Activated T-helper 1 cell treated with anti-CD3 and anti-CD28 coated beads, Interleukin-12 subunit alpha, Interleukin-12 subunit beta, Interleukin-2, Interleukin-4 antibody, amounts not matched to agents 30 ng/mL and 10 ng/mL and 1 ng/mL, durations not matched to agents 14 hours and 24 hours and 36 hours (primary cell): ENCODE measurements around the gene PPP2R5E. TPM values are rescaled to one million over a fixed set of nuclear protein-coding genes. Genes with fewer than 3 reads are reported as not detected.

Source experiments
- DNase-seq: peaks from one replicate; pipeline ENCODE4 v3.0.0; 2021; ENCODE audit warnings: low spot score
- H3K27ac Mint-ChIP-seq: one replicate; pipeline ENCODE4 v1.8.0; 2021; ENCODE audit warnings: mild to moderate bottlenecking, mixed read lengths
- H3K27me3 Mint-ChIP-seq: one replicate; pipeline ENCODE4 v1.8.0; 2022; ENCODE audit warnings: mild to moderate bottlenecking, moderate library complexity, mixed read lengths; ENCODE audit not compliant: insufficient read depth
- H3K36me3 Mint-ChIP-seq: one replicate; pipeline ENCODE4 v1.8.0; 2021; ENCODE audit warnings: low read depth, mixed read lengths
- H3K4me1 Mint-ChIP-seq: one replicate; pipeline ENCODE4 v1.8.0; 2021; ENCODE audit warnings: low read depth, mixed read lengths
- H3K4me3 Mint-ChIP-seq: one replicate; pipeline ENCODE4 v1.8.0; 2021; ENCODE audit warnings: mild to moderate bottlenecking, moderate library complexity, mixed read lengths
- H3K9me3 Mint-ChIP-seq: one replicate; pipeline ENCODE4 v1.8.0; 2021; ENCODE audit warnings: mixed read lengths
- intact Hi-C: fragments of 100-400 bp; cut with micrococcal nuclease; formaldehyde crosslinking; loops from one replicate; pipeline ENCODE4 v1.15.1; 2024
- total RNA-seq: library from RNA; stranded (reverse); gene quantifications from 2 replicates; pipeline ENCODE4 v1.2.3, GENCODE V29; 2022

The PPP2R5E gene
- total RNA-seq, 1 donor from 2014 or later: 47.6 TPM

- H3K36me3 Mint-ChIP-seq: peaks cover 2% of the 10 kb centered on the region
Observed at GRCh38 chr14:63457498-63457897, 85.7 kb downstream of the PPP2R5E start.

GRCh38 chr14:63454863-63455622, 88.1 kb downstream of the PPP2R5E start:
- H3K9me3 Mint-ChIP-seq: no peaks in the 10 kb centered on the region
- intact Hi-C loops: no loop called here

More at GRCh38 chr14:63457498-63457897, 85.7 kb downstream of the PPP2R5E start:
- intact Hi-C loops: no loop called here
- DNase-seq: no peak
- H3K27me3 Mint-ChIP-seq: no peaks in the 10 kb centered on the region
- no peaks in the 10 kb centered on the region for H3K4me1 Mint-ChIP-seq
- no peak overlapping the region for H3K4me3 Mint-ChIP-seq
- no peak overlapping the region for H3K27ac Mint-ChIP-seq
- no peaks in the 10 kb centered on the region for H3K9me3 Mint-ChIP-seq

GRCh38 chr14:63454436-63454835, 88.7 kb downstream of the PPP2R5E start:
- Mint-ChIP-seq H3K27ac (no peak overlapping the region), H3K36me3 (peaks cover 10% of the 10 kb centered on the region)

More at GRCh38 chr14:63454863-63455622, 88.1 kb downstream of the PPP2R5E start:
- no peak for DNase-seq
- H3K27me3 Mint-ChIP-seq: no peaks in the 10 kb centered on the region
- no peaks in the 10 kb centered on the region for H3K4me1 Mint-ChIP-seq
- no peak overlapping the region for H3K27ac Mint-ChIP-seq
- peaks cover 10% of the 10 kb centered on the region for H3K36me3 Mint-ChIP-seq
- H3K4me3 Mint-ChIP-seq: no peak overlapping the region

GRCh38 chr14:63453443-63453936, 89.7 kb downstream of the PPP2R5E start:
- intact Hi-C loops: no loop called here
- Mint-ChIP-seq H3K9me3 (no peaks in the 10 kb centered on the region), H3K27me3 (no peaks in the 10 kb centered on the region), H3K27ac (no peak overlapping the region), H3K36me3 (peaks cover 12% of the 10 kb centered on the region), H3K4me1 (peaks cover 5% of the 10 kb centered on the region), H3K4me3 (no peak overlapping the region)
- DNase-seq: no peak

More at GRCh38 chr14:63454436-63454835, 88.7 kb downstream of the PPP2R5E start:
- H3K27me3 Mint-ChIP-seq: no peaks in the 10 kb centered on the region
- H3K4me3 Mint-ChIP-seq: no peak overlapping the region
- intact Hi-C loops: no loop called here
- DNase-seq: no peak
- no peaks in the 10 kb centered on the region for H3K4me1 Mint-ChIP-seq
- no peaks in the 10 kb centered on the region for H3K9me3 Mint-ChIP-seq

- Mint-ChIP-seq H3K36me3 (peaks cover 10% of the 10 kb centered on the region), H3K27me3 (no peaks in the 10 kb centered on the region), H3K9me3 (no peaks in the 10 kb centered on the region), H3K4me1 (peaks cover 5% of the 10 kb centered on the region), H3K27ac (no peak overlapping the region), H3K4me3 (no peak overlapping the region)
- DNase-seq: no peak
- intact Hi-C loops: no loop called here
Observed at GRCh38 chr14:63452796-63453195, 90.4 kb downstream of the PPP2R5E start.

- Mint-ChIP-seq H3K36me3 (peaks cover 14% of the 10 kb centered on the region), H3K27me3 (no peaks in the 10 kb centered on the region), H3K4me1 (peaks cover 8% of the 10 kb centered on the region), H3K4me3 (no peak overlapping the region), H3K9me3 (no peaks in the 10 kb centered on the region), H3K27ac (no peak overlapping the region)
- intact Hi-C loops: no loop called here
- DNase-seq: no peak
Observed at GRCh38 chr14:63448841-63449240, 94.3 kb downstream of the PPP2R5E start.

GRCh38 chr14:63444588-63444987, 98.6 kb downstream of the PPP2R5E start:
- DNase-seq: no peak
- intact Hi-C loops: no loop called here
- H3K4me3 Mint-ChIP-seq: no peak overlapping the region
- no peaks in the 10 kb centered on the region for H3K27me3 Mint-ChIP-seq
- H3K27ac Mint-ChIP-seq: no peak overlapping the region
- no peaks in the 10 kb centered on the region for H3K9me3 Mint-ChIP-seq
- peaks cover 13% of the 10 kb centered on the region for H3K4me1 Mint-ChIP-seq
- H3K36me3 Mint-ChIP-seq: peaks cover 9% of the 10 kb centered on the region

GRCh38 chr14:63443988-63444387, 99.2 kb downstream of the PPP2R5E start:
- intact Hi-C loops: no loop called here
- peaks cover 11% of the 10 kb centered on the region for H3K4me1 Mint-ChIP-seq
- H3K27me3 Mint-ChIP-seq: no peaks in the 10 kb centered on the region
- no peak overlapping the region for H3K4me3 Mint-ChIP-seq
- peaks cover 8% of the 10 kb centered on the region for H3K36me3 Mint-ChIP-seq
- DNase-seq: no peak
- H3K27ac Mint-ChIP-seq: no peak overlapping the region
- H3K9me3 Mint-ChIP-seq: no peaks in the 10 kb centered on the region

- Mint-ChIP-seq H3K36me3 (peaks cover 6% of the 10 kb centered on the region), H3K27ac (no peak overlapping the region), H3K9me3 (no peaks in the 10 kb centered on the region), H3K4me1 (peaks cover 13% of the 10 kb centered on the region), H3K27me3 (no peaks in the 10 kb centered on the region), H3K4me3 (no peak overlapping the region)
- DNase-seq: no peak
- intact Hi-C loops: no loop called here
Observed at GRCh38 chr14:63443361-63443760, 99.8 kb downstream of the PPP2R5E start.

- H3K4me3 Mint-ChIP-seq: peak overlapping the region; percentile 61
- H3K4me1 Mint-ChIP-seq: peaks cover 45% of the 10 kb centered on the region
- H3K36me3 Mint-ChIP-seq: peaks cover 5% of the 10 kb centered on the region
- peak; percentile 30 for DNase-seq
- intact Hi-C loops: loop anchor here (1.0 to 2.0 kb wide), 4 partner anchors 31 to 105 kb away; partner anchors contain the start of gene PPP2R5E
- H3K9me3 Mint-ChIP-seq: no peaks in the 10 kb centered on the region
- H3K27me3 Mint-ChIP-seq: no peaks in the 10 kb centered on the region
- peak overlapping the region; percentile 53 for H3K27ac Mint-ChIP-seq
Observed at GRCh38 chr14:63438065-63438757, 105.0 kb downstream of the PPP2R5E start.

- Mint-ChIP-seq H3K36me3 (peaks cover 5% of the 10 kb centered on the region), H3K4me1 (peaks cover 52% of the 10 kb centered on the region), H3K27ac (no peak overlapping the region), H3K4me3 (no peak overlapping the region), H3K27me3 (no peaks in the 10 kb centered on the region), H3K9me3 (no peaks in the 10 kb centered on the region)
- intact Hi-C loops: no loop called here
- no peak for DNase-seq
Observed at GRCh38 chr14:63436286-63437098, 106.7 kb downstream of the PPP2R5E start.

GRCh38 chr14:63435838-63436237, 107.3 kb downstream of the PPP2R5E start:
- Mint-ChIP-seq H3K9me3 (no peaks in the 10 kb centered on the region), H3K4me1 (peaks cover 52% of the 10 kb centered on the region), H3K4me3 (no peak overlapping the region), H3K36me3 (peaks cover 2% of the 10 kb centered on the region), H3K27ac (no peak overlapping the region), H3K27me3 (no peaks in the 10 kb centered on the region)
- intact Hi-C loops: no loop called here
- DNase-seq: no peak
